SU-DHL-6 (cell line): ENCODE results near the gene FRY.

Experiments used
- H2AFZ ChIP-seq: fragments of 200-600 bp; sonication (generic); 2 replicates; pipeline ENCODE4 v1.6.1; 2014; ENCODE audit warnings: low read depth, mild to moderate bottlenecking, moderate library complexity, mixed read lengths, antibody characterized with exemption, low read length; ENCODE audit not compliant: severe bottlenecking
- H3F3A ChIP-seq: fragments of 200-600 bp; shearing (Covaris generic); 2 replicates; pipeline ENCODE4 v1.6.0; 2016; ENCODE audit warnings: antibody characterized with exemption, mild to moderate bottlenecking; ENCODE audit not compliant: insufficient read depth
- H3K27ac ChIP-seq: fragments of 200-600 bp; sonication (generic); 2 replicates; pipeline ENCODE4 v1.5.1; 2016; ENCODE audit warnings: low read depth, mild to moderate bottlenecking, low read length, moderate library complexity, mixed read lengths
- H3K27me3 ChIP-seq: fragments of 200-600 bp; sonication (generic), shearing (Covaris generic); 2 replicates; pipeline ENCODE4 v1.6.0; 2014; ENCODE audit warnings: mild to moderate bottlenecking, low read length
- H3K36me3 ChIP-seq: fragments of 200-600 bp; sonication (generic); 2 replicates; pipeline ENCODE4 v1.6.1; 2014; ENCODE audit warnings: mild to moderate bottlenecking, low read length, mixed read lengths
- H3K4me2 ChIP-seq: fragments of 300-600, 200-600 bp; shearing (Covaris generic), sonication (generic); 2 replicates; pipeline ENCODE4 v1.6.0; 2014; ENCODE audit warnings: low read length, low read depth, mild to moderate bottlenecking; ENCODE audit not compliant: poor library complexity, severe bottlenecking
- H3K4me3 ChIP-seq: fragments of 200-600 bp; sonication (generic); 2 replicates; pipeline ENCODE4 v1.5.1; 2014; ENCODE audit warnings: antibody characterized with exemption, low read length, mild to moderate bottlenecking, mixed read lengths; ENCODE audit not compliant: insufficient read depth, poor library complexity, severe bottlenecking
- H3K79me2 ChIP-seq: fragments of 200-600 bp; sonication (generic); 2 replicates; pipeline ENCODE4 v1.6.1; 2014; ENCODE audit warnings: mild to moderate bottlenecking, low read length, moderate library complexity; ENCODE audit not compliant: insufficient read depth
- H3K9ac ChIP-seq: fragments of 200-600 bp; sonication (generic); 2 replicates; pipeline ENCODE4 v1.7.0; 2014; ENCODE audit warnings: mild to moderate bottlenecking, low read length
- H3K9me2 ChIP-seq: fragments of 200-600 bp; sonication (generic); replicated peaks from 2 replicates; pipeline ENCODE4 v1.6.1; 2014; ENCODE audit warnings: low read length; ENCODE audit not compliant: insufficient read depth
- H3K9me3 ChIP-seq: fragments of 200-600 bp; sonication (generic); 2 replicates; pipeline ENCODE4 v1.6.1; 2014; ENCODE audit warnings: low read length, mixed read lengths; ENCODE audit not compliant: insufficient read depth
- H4K20me1 ChIP-seq: fragments of 200-600 bp; sonication (generic); 2 replicates; pipeline ENCODE4 v1.6.1; 2014; ENCODE audit warnings: low read depth, mild to moderate bottlenecking, antibody characterized with exemption, low read length, moderate library complexity, mixed read lengths
- CTCF ChIP-seq: fragments of 200-600 bp; sonication (generic); IDR thresholded peaks from one replicate; pipeline ENCODE4 v1.5.1; 2017; ENCODE audit warnings: antibody characterized with exemption, mild to moderate bottlenecking, low read length, moderate library complexity; ENCODE audit not compliant: insufficient read depth, poor library complexity, severe bottlenecking
- EZH2phosphoT487 ChIP-seq: fragments of 200-600 bp; sonication (generic), shearing (Covaris generic); conservative IDR thresholded peaks from 2 replicates; pipeline ENCODE4 v1.6.1; 2018; ENCODE audit warnings: mild to moderate bottlenecking, antibody characterized with exemption, low read length, moderate library complexity, mixed read lengths

The FRY gene

DNA sequence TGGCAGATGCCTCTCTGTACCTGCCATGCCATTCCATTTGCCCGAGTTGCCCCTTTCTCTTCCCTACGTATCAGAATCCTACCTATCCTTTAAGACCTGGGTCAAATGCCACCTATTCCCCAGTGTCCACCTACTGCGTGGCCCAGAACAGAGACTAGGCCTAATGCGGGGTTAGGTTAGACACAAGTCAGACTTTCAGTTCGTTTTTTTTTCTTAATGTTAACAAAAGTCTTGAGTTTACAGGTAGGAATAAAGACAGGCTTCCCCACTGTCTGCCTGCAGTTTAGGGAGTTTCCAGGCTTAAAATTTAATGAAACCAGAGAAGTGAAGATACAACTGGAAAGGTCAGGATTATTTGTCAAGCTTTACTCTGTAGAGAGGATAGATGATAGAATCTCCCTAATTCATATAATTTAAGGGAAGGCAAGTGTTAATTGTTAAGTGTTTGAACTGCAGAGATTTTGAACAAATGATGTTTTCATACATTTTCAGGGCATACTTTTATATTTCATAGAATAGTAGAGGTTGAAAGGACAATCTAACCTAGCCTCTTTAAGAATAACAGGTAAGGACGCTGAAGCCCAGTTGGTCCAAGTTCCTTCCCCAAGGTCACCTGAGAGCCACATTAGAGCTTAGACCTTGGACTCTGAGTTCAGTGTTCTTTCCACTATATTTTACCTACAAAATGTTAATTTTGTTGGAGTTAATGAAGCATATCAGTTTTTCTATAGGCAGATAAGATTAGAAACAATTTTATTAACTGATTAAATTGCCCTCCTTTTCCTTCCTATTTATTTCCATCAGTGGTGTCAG is 35.8 kb downstream of the FRY start:
- no peak overlapping the region for H3K4me3 ChIP-seq
- no peaks in the 10 kb centered on the region for H3K79me2 ChIP-seq
- H3K9me3 ChIP-seq, result no peaks in the 10 kb centered on the region
- no peak overlapping the region for H3K27ac ChIP-seq
- H3K9ac ChIP-seq, result no peak overlapping the region
- H3F3A ChIP-seq, result no peaks in the 10 kb centered on the region
- H2AFZ ChIP-seq, result no peak overlapping the region
- H4K20me1 ChIP-seq, result no peaks in the 10 kb centered on the region
- no peaks in the 10 kb centered on the region for H3K36me3 ChIP-seq
- no peaks in the 10 kb centered on the region for H3K9me2 ChIP-seq
- TF ChIP-seq EZH2phosphoT487 (no peak), CTCF (no peak)
- H3K27me3 ChIP-seq, result no peaks in the 10 kb centered on the region
- H3K4me2 ChIP-seq, result no peak overlapping the region

- Histone ChIP-seq H4K20me1 (no peaks in the 10 kb centered on the region), H3K9me3 (no peaks in the 10 kb centered on the region), H2AFZ (no peak overlapping the region), H3F3A (no peaks in the 10 kb centered on the region), H3K9me2 (no peaks in the 10 kb centered on the region), H3K27ac (no peak overlapping the region), H3K79me2 (no peaks in the 10 kb centered on the region), H3K4me3 (no peak overlapping the region), H3K36me3 (no peaks in the 10 kb centered on the region), H3K27me3 (no peaks in the 10 kb centered on the region), H3K4me2 (no peak overlapping the region), H3K9ac (no peak overlapping the region)
- TF ChIP-seq EZH2phosphoT487 (no peak), CTCF (no peak)
Measured at GRCh38 chr13:32068255-32068654, 36.7 kb downstream of the FRY start.

GRCh38 chr13:32073180-32073864 is 41.7 kb downstream of the FRY start:
- no peak overlapping the region for H3K27ac ChIP-seq
- no peak for TF ChIP-seq CTCF
- no peak for TF ChIP-seq EZH2phosphoT487
- no peak overlapping the region for H2AFZ ChIP-seq
- H4K20me1 ChIP-seq, result no peaks in the 10 kb centered on the region
- H3K27me3 ChIP-seq, result no peaks in the 10 kb centered on the region
- no peaks in the 10 kb centered on the region for H3K9me2 ChIP-seq
- no peaks in the 10 kb centered on the region for H3K9me3 ChIP-seq
- H3F3A ChIP-seq, result no peaks in the 10 kb centered on the region
- H3K4me3 ChIP-seq, result no peak overlapping the region
- H3K79me2 ChIP-seq, result no peaks in the 10 kb centered on the region
- no peaks in the 10 kb centered on the region for H3K36me3 ChIP-seq
- H3K4me2 ChIP-seq, result no peak overlapping the region
- no peak overlapping the region for H3K9ac ChIP-seq
